Natural killer cell (primary cell): ENCODE measurements around the gene SHROOM2. TPM values are rescaled to one million over a fixed set of nuclear protein-coding genes. Genes with fewer than 3 reads are reported as not detected.

ENCODE experiments used
- ATAC-seq, 3 donors: fragments of 150-1000 bp in 2 of 3; fragments of 200-7000 bp in 1 of 3; cut with Tn5 transposase; 1 replicate in 1 of 3; 2 replicates in 2 of 3; pipeline ENCODE4 v1.10.0; 2021; ENCODE audit warnings: mild to moderate bottlenecking in 2 of 3, moderate library complexity in 2 of 3
- DNase-seq, 2 donors: peaks; one replicate each; pipeline versions ENCODE4 v3.0.0 to v3.0.0-alpha.2; 2013 to 2021; ENCODE audit warnings: mixed read lengths in 1 of 2
- H3K27ac ChIP-seq: one replicate; pipeline ENCODE4 v1.5.1; 2013; ENCODE audit warnings: mild to moderate bottlenecking, low read length
- H3K27me3 ChIP-seq: one replicate; pipeline ENCODE4 v1.6.1; 2013; ENCODE audit warnings: low read length; ENCODE audit not compliant: control insufficient read depth, insufficient read depth
- H3K36me3 ChIP-seq: one replicate; pipeline ENCODE4 v1.6.1; 2013; ENCODE audit warnings: low read length; ENCODE audit not compliant: control insufficient read depth, insufficient read depth
- H3K4me1 ChIP-seq: one replicate; pipeline ENCODE4 v1.6.1; 2013; ENCODE audit warnings: low read length; ENCODE audit not compliant: control insufficient read depth, insufficient read depth
- H3K4me3 ChIP-seq: one replicate; pipeline ENCODE4 v1.5.1; 2013; ENCODE audit warnings: low read length
- H3K9me3 ChIP-seq: one replicate; pipeline ENCODE4 v1.6.1; 2013; ENCODE audit warnings: low read length; ENCODE audit not compliant: control insufficient read depth, insufficient read depth
- H3K27ac Mint-ChIP-seq, 2 donors: one replicate each; pipeline ENCODE4 v1.8.0; 2022; ENCODE audit warnings: mild to moderate bottlenecking in 2 of 2, mixed read lengths in 2 of 2, moderate library complexity in 1 of 2
- H3K27me3 Mint-ChIP-seq, 2 donors: one replicate each; pipeline ENCODE4 v1.8.0; 2022; ENCODE audit warnings: low read depth in 2 of 2, mixed read lengths in 2 of 2
- H3K36me3 Mint-ChIP-seq: one replicate; pipeline ENCODE4 v1.8.0; 2022; ENCODE audit warnings: mixed read lengths
- H3K4me1 Mint-ChIP-seq, 2 donors: one replicate each; pipeline ENCODE4 v1.8.0; 2022; ENCODE audit warnings: mixed read lengths in 2 of 2
- H3K4me3 Mint-ChIP-seq: one replicate; pipeline ENCODE4 v1.8.0; 2022; ENCODE audit warnings: mild to moderate bottlenecking, moderate library complexity, mixed read lengths
- H3K9me3 Mint-ChIP-seq, 2 donors: one replicate each; pipeline ENCODE4 v1.8.0; 2022; ENCODE audit warnings: mixed read lengths in 2 of 2
- CTCF ChIP-seq: fragments of 200-600 bp; IDR thresholded peaks from one replicate; pipeline ENCODE4 v1.8.0; 2022; ENCODE audit warnings: antibody characterized with exemption
- WGBS: methylation state at CpG from one replicate; pipeline ENCODE4 v1.1.7; 2013; ENCODE audit warnings: missing lambda C conversion rate; ENCODE audit not compliant: insufficient coverage; 5-methylcytosine and 5-hydroxymethylcytosine counted together
- intact Hi-C: fragments of 100-400 bp; cut with micrococcal nuclease; formaldehyde crosslinking; loops from one replicate; pipeline ENCODE4 v1.14.2; 2022
- total RNA-seq, 4 donors: library from RNA; stranded (reverse); fragments of 120-200 nt in 1 of 4; gene quantifications; one replicate each; pipeline versions ENCODE4 v1.2.3 to v1.2.4, GENCODE V29; 2013 to 2022

Gene SHROOM2
- total RNA-seq, 3 donors from 2014 or later (not counting 1 experiment from before 2014, with no cell fraction given) = not detected

- DNase-seq (no peak), ATAC-seq (no peak)
- Mint-ChIP-seq H3K4me3 (no peak overlapping the region), H3K27ac (no peak overlapping the region), H3K27me3 (no peaks in the 10 kb centered on the region), H3K36me3 (no peaks in the 10 kb centered on the region), H3K9me3 (no peaks in the 10 kb centered on the region), H3K4me1 (no peaks in the 10 kb centered on the region)
- Histone ChIP-seq H3K4me1 (no peaks in the 10 kb centered on the region), H3K36me3 (no peaks in the 10 kb centered on the region), H3K4me3 (no peak overlapping the region), H3K27me3 (no peaks in the 10 kb centered on the region), H3K27ac (no peak overlapping the region), H3K9me3 (no peaks in the 10 kb centered on the region)
- 88% methylated on average over 4 of the region's 5 CpGs for WGBS
- no peak for TF ChIP-seq CTCF
- intact Hi-C loops = no loop called here
Observed at GRCh38 chrX:9739130-9739529, 47.1 kb upstream of the SHROOM2 start.

GRCh38 chrX:9745417-9746115 lies 40.7 kb upstream of the SHROOM2 start:
- peaks cover 18 to 20% of the 10 kb centered on the region in 2 donors for H3K4me1 Mint-ChIP-seq
- WGBS = 30% methylated on average over 11 of the region's 11 CpGs
- H3K36me3 Mint-ChIP-seq = no peaks in the 10 kb centered on the region
- Histone ChIP-seq H3K36me3 (no peaks in the 10 kb centered on the region), H3K4me3 (no peak overlapping the region), H3K27me3 (no peaks in the 10 kb centered on the region), H3K4me1 (peaks cover 11% of the 10 kb centered on the region), H3K27ac (no peak overlapping the region), H3K9me3 (peaks cover 4% of the 10 kb centered on the region)
- peak overlapping the region; percentile 34 to 48 for H3K27ac Mint-ChIP-seq
- peaks cover 2% of the 10 kb centered on the region in 2 donors for H3K9me3 Mint-ChIP-seq
- DNase-seq = no peak
- peak overlapping the region; percentile 62 for H3K4me3 Mint-ChIP-seq
- intact Hi-C loops = no loop called here
- H3K27me3 Mint-ChIP-seq = peaks cover 6% of the 10 kb centered on the region in 2 donors
- ATAC-seq = peak in 1 of 3 donors; percentile 26
- no peak for TF ChIP-seq CTCF

- no peak for ATAC-seq
- no peaks in the 10 kb centered on the region for H3K27me3 ChIP-seq
- no peak overlapping the region for H3K27ac ChIP-seq
- DNase-seq = no peak
- no peak overlapping the region for H3K4me3 ChIP-seq
- Mint-ChIP-seq H3K36me3 (no peaks in the 10 kb centered on the region), H3K9me3 (peaks cover 2% of the 10 kb centered on the region in 2 donors), H3K27ac (peak overlapping the region in 1 of 2 donors; percentile 39), H3K4me3 (no peak overlapping the region), H3K4me1 (peaks cover 18 to 20% of the 10 kb centered on the region in 2 donors), H3K27me3 (peaks cover 6% of the 10 kb centered on the region in 2 donors)
- no peaks in the 10 kb centered on the region for H3K36me3 ChIP-seq
- whole genome bisulfite sequencing = 53% methylated on average over 2 of the region's 3 CpGs
- H3K9me3 ChIP-seq = peaks cover 4% of the 10 kb centered on the region
- peaks cover 11% of the 10 kb centered on the region for H3K4me1 ChIP-seq
- TF ChIP-seq CTCF = no peak
- intact Hi-C loops = no loop called here
Observed at GRCh38 chrX:9746148-9746888, 39.9 kb upstream of the SHROOM2 start.
